GM23338 (cell line): ENCODE data around the gene MAMSTR. TPM values are rescaled to one million over a fixed set of nuclear protein-coding genes. Genes with fewer than 3 reads are reported as not detected.
"Not testable (repeated sequence)": the region's sequence is repeated elsewhere in the genome, so short reads cannot be mapped to it uniquely, and the experiment has no call there.

Experiments used
- ATAC-seq: fragments of 200-7000 bp; cut with Tn5 transposase; 3 replicates; pipeline ENCODE4 v1.9.1; 2020
- DNase-seq: peaks from one replicate; pipeline ENCODE4 v3.0.0-alpha.2; 2015; ENCODE audit warnings: low spot score
- H2AFZ ChIP-seq: fragments of 200-600 bp; sonication (generic); 2 replicates; pipeline ENCODE4 v1.8.0; 2016; ENCODE audit warnings: antibody characterized with exemption, mild to moderate bottlenecking, moderate library complexity
- H3F3A ChIP-seq: fragments of 200-600 bp; sonication (generic); replicated peaks from 2 replicates; pipeline ENCODE4 v1.8.0; 2017; ENCODE audit warnings: antibody characterized with exemption, mixed run types, low read depth
- H3K27ac ChIP-seq: fragments of 200-600 bp; sonication (generic); 2 replicates; pipeline ENCODE4 v1.6.1; 2016; ENCODE audit warnings: low read depth
- H3K27me3 ChIP-seq: fragments of 200-600 bp; sonication (generic); 2 replicates; pipeline ENCODE4 v1.8.0; 2016; ENCODE audit warnings: mild to moderate bottlenecking, mixed run types, moderate library complexity; ENCODE audit not compliant: insufficient read depth
- H3K36me3 ChIP-seq: fragments of 200-600 bp; sonication (generic); 2 replicates; pipeline ENCODE4 v1.8.0; 2016; ENCODE audit warnings: mild to moderate bottlenecking; ENCODE audit not compliant: insufficient read depth
- H3K4me1 ChIP-seq: fragments of 200-600 bp; sonication (generic); 2 replicates; pipeline ENCODE4 v1.8.0; 2016; ENCODE audit warnings: mild to moderate bottlenecking, moderate library complexity; ENCODE audit not compliant: insufficient read depth
- H3K4me2 ChIP-seq: fragments of 200-600 bp; sonication (generic); 2 replicates; pipeline ENCODE4 v1.7.1; 2017; ENCODE audit warnings: mixed run types
- H3K4me3 ChIP-seq: fragments of 200-600 bp; sonication (generic); 2 replicates; pipeline ENCODE4 v1.6.1; 2016; ENCODE audit warnings: mixed run types
- H3K79me2 ChIP-seq: fragments of 200-600 bp; sonication (generic); replicated peaks from 2 replicates; pipeline ENCODE4 v1.8.0; 2017; ENCODE audit warnings: mild to moderate bottlenecking; ENCODE audit not compliant: insufficient read depth
- H3K9me2 ChIP-seq: fragments of 200-600 bp; sonication (generic); 2 replicates; pipeline ENCODE4 v1.8.0; 2017; ENCODE audit not compliant: insufficient read depth
- H4K20me1 ChIP-seq: fragments of 200-600 bp; sonication (generic); replicated peaks from 2 replicates; pipeline ENCODE4 v1.8.0; 2017; ENCODE audit warnings: mild to moderate bottlenecking; ENCODE audit not compliant: insufficient read depth
- H3K27ac Mint-ChIP-seq: 2 replicates; pipeline ENCODE4 v1.8.0; 2020; ENCODE audit warnings: inconsistent platforms, mild to moderate bottlenecking, moderate library complexity, mixed read lengths
- H3K27me3 Mint-ChIP-seq: 3 replicates; pipeline ENCODE4 v1.8.0; 2022; ENCODE audit warnings: low read depth, mild to moderate bottlenecking, moderate library complexity, mixed read lengths, inconsistent platforms; ENCODE audit not compliant: insufficient read depth, poor library complexity
- H3K36me3 Mint-ChIP-seq: 3 replicates; pipeline ENCODE4 v1.8.0; 2021; ENCODE audit warnings: low read depth, mild to moderate bottlenecking, inconsistent platforms, moderate library complexity, mixed read lengths
- H3K4me1 Mint-ChIP-seq: 3 replicates; pipeline ENCODE4 v1.8.0; 2020; ENCODE audit warnings: mild to moderate bottlenecking, inconsistent platforms, mixed read lengths
- H3K4me3 Mint-ChIP-seq: 3 replicates; pipeline ENCODE4 v1.8.0; 2021; ENCODE audit warnings: moderate library complexity, mild to moderate bottlenecking, inconsistent platforms, mixed read lengths
- H3K9me3 Mint-ChIP-seq: 3 replicates; pipeline ENCODE4 v1.8.0; 2020; ENCODE audit warnings: moderate library complexity, mild to moderate bottlenecking, inconsistent platforms, mixed read lengths
- EZH2 ChIP-seq: fragments of 200-600 bp; sonication (generic); IDR thresholded peaks from one replicate; pipeline ENCODE4 v1.8.0; 2017; ENCODE audit warnings: antibody characterized with exemption, mild to moderate bottlenecking, low read depth; ENCODE audit not compliant: unreplicated experiment
- EZH2phosphoT487 ChIP-seq: fragments of 200-600 bp; sonication (generic); IDR thresholded peaks from one replicate; pipeline ENCODE4 v1.8.1; 2018; ENCODE audit warnings: antibody characterized with exemption; ENCODE audit not compliant: unreplicated experiment
- JUNB ChIP-seq: IDR thresholded peaks from one replicate; pipeline ENCODE4 v1.6.1; 2016; ENCODE audit warnings: antibody characterized with exemption; ENCODE audit not compliant: unreplicated experiment
- POLR2AphosphoS5 ChIP-seq: IDR thresholded peaks from 2 replicates; pipeline ENCODE4 v1.6.1; 2016; ENCODE audit warnings: antibody characterized with exemption, low read depth
- polyA plus RNA-seq: library from polyadenylated mRNA; unstranded; fragments of >200 nt; fragmentation: Nextera tagmentation; extraction: Ambion mirVana; gene quantifications from 2 replicates; pipeline ENCODE4 v1.2.1, GENCODE V29; 2016
- total RNA-seq: library from RNA; depleted of rRNA; stranded (reverse); fragments of >200 nt; shearing (Covaris generic); gene quantifications from 2 replicates; pipeline ENCODE4 v1.2.3, GENCODE V29; 2014
- TF ChIP-seq, protein P1 (sequence below): fragments of 250-450 bp; sonication (Bioruptor Pico); IDR thresholded peaks from 2 replicates; pipeline ENCODE4 v1.5.0; 2020; ENCODE audit warnings: mild to moderate bottlenecking, moderate library complexity

The MAMSTR gene
- total and polyA plus RNA-seq, 2 experiments from 2014 or later: 1.9 to 2.0 TPM

- H3K4me3 Mint-ChIP-seq, H3K27me3 ChIP-seq, H3K27ac ChIP-seq, H3K79me2 ChIP-seq, H3K36me3 Mint-ChIP-seq, ATAC-seq, H3K9me2 ChIP-seq, H4K20me1 ChIP-seq, H3K4me2 ChIP-seq, H3K9me3 Mint-ChIP-seq, H3K4me3 ChIP-seq, H3K4me1 ChIP-seq, DNase-seq, H2AFZ ChIP-seq, H3K27me3 Mint-ChIP-seq, H3K4me1 Mint-ChIP-seq, H3K36me3 ChIP-seq, H3K27ac Mint-ChIP-seq, H3F3A ChIP-seq: not testable (repeated sequence)
Measured at GRCh38 chr19:48680006-48680405, 39.5 kb downstream of the MAMSTR start.

GRCh38 chr19:48678201-48678600, 41.3 kb downstream of the MAMSTR start:
- H3K4me3 ChIP-seq: no peak overlapping the region
- no peak overlapping the region for H3K27ac Mint-ChIP-seq
- H3K9me2 ChIP-seq: no peaks in the 10 kb centered on the region
- no peaks in the 10 kb centered on the region for H3K79me2 ChIP-seq
- H3K27me3 Mint-ChIP-seq: peaks cover 19% of the 10 kb centered on the region
- peaks cover 26% of the 10 kb centered on the region for H3K4me1 Mint-ChIP-seq
- H3K4me3 Mint-ChIP-seq: no peak overlapping the region
- H2AFZ ChIP-seq: no peak overlapping the region
- no peaks in the 10 kb centered on the region for H3K27me3 ChIP-seq
- no peaks in the 10 kb centered on the region for H3K9me3 Mint-ChIP-seq
- no peaks in the 10 kb centered on the region for H3F3A ChIP-seq
- TF ChIP-seq EZH2phosphoT487 (no peak), EZH2 (no peak), POLR2AphosphoS5 (no peak), JUNB (no peak)
- TF ChIP-seq, protein P1, sequence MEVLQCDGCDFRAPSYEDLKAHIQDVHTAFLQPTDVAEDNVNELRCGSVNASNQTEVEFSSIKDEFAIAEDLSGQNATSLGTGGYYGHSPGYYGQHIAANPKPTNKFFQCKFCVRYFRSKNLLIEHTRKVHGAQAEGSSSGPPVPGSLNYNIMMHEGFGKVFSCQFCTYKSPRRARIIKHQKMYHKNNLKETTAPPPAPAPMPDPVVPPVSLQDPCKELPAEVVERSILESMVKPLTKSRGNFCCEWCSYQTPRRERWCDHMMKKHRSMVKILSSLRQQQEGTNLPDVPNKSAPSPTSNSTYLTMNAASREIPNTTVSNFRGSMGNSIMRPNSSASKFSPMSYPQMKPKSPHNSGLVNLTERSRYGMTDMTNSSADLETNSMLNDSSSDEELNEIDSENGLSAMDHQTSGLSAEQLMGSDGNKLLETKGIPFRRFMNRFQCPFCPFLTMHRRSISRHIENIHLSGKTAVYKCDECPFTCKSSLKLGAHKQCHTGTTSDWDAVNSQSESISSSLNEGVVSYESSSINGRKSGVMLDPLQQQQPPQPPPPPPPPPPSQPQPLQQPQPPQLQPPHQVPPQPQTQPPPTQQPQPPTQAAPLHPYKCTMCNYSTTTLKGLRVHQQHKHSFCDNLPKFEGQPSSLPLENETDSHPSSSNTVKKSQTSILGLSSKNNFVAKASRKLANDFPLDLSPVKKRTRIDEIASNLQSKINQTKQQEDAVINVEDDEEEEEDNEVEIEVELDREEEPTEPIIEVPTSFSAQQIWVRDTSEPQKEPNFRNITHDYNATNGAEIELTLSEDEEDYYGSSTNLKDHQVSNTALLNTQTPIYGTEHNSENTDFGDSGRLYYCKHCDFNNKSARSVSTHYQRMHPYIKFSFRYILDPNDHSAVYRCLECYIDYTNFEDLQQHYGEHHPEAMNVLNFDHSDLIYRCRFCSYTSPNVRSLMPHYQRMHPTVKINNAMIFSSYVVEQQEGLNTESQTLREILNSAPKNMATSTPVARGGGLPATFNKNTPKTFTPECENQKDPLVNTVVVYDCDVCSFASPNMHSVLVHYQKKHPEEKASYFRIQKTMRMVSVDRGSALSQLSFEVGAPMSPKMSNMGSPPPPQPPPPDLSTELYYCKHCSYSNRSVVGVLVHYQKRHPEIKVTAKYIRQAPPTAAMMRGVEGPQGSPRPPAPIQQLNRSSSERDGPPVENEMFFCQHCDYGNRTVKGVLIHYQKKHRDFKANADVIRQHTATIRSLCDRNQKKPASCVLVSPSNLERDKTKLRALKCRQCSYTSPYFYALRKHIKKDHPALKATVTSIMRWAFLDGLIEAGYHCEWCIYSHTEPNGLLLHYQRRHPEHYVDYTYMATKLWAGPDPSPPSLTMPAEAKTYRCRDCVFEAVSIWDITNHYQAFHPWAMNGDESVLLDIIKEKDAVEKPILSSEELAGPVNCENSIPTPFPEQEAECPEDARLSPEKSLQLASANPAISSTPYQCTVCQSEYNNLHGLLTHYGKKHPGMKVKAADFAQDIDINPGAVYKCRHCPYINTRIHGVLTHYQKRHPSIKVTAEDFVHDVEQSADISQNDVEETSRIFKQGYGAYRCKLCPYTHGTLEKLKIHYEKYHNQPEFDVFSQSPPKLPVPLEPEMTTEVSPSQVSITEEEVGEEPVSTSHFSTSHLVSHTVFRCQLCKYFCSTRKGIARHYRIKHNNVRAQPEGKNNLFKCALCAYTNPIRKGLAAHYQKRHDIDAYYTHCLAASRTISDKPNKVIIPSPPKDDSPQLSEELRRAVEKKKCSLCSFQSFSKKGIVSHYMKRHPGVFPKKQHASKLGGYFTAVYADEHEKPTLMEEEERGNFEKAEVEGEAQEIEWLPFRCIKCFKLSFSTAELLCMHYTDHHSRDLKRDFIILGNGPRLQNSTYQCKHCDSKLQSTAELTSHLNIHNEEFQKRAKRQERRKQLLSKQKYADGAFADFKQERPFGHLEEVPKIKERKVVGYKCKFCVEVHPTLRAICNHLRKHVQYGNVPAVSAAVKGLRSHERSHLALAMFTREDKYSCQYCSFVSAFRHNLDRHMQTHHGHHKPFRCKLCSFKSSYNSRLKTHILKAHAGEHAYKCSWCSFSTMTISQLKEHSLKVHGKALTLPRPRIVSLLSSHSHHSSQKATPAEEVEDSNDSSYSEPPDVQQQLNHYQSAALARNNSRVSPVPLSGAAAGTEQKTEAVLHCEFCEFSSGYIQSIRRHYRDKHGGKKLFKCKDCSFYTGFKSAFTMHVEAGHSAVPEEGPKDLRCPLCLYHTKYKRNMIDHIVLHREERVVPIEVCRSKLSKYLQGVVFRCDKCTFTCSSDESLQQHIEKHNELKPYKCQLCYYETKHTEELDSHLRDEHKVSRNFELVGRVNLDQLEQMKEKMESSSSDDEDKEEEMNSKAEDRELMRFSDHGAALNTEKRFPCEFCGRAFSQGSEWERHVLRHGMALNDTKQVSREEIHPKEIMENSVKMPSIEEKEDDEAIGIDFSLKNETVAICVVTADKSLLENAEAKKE (CRISPR knock-in tag): no peak
- H3K36me3 ChIP-seq: no peaks in the 10 kb centered on the region
- no peak overlapping the region for H3K4me2 ChIP-seq
- ATAC-seq: no peak
- no peaks in the 10 kb centered on the region for H3K36me3 Mint-ChIP-seq
- DNase-seq: no peak
- H3K27ac ChIP-seq: no peak overlapping the region
- no peaks in the 10 kb centered on the region for H4K20me1 ChIP-seq
- peaks cover 23% of the 10 kb centered on the region for H3K4me1 ChIP-seq
